K562 treated with DMSO at 1 percent for 12 hours (cell line): ENCODE results near the gene LTA4H. TPM values are rescaled to one million over a fixed set of nuclear protein-coding genes. Genes with fewer than 3 reads are reported as not detected.

Source experiments
- total RNA-seq: library from RNA; unstranded; fragments of 300-600 nt; gene quantifications from 2 replicates; pipeline ENCODE4 v1.2.3, GENCODE V29; 2022; ENCODE audit not compliant: insufficient read depth

The LTA4H gene
- 41.5 and 68.5 TPM in 2 replicates for total RNA-seq

DNA sequence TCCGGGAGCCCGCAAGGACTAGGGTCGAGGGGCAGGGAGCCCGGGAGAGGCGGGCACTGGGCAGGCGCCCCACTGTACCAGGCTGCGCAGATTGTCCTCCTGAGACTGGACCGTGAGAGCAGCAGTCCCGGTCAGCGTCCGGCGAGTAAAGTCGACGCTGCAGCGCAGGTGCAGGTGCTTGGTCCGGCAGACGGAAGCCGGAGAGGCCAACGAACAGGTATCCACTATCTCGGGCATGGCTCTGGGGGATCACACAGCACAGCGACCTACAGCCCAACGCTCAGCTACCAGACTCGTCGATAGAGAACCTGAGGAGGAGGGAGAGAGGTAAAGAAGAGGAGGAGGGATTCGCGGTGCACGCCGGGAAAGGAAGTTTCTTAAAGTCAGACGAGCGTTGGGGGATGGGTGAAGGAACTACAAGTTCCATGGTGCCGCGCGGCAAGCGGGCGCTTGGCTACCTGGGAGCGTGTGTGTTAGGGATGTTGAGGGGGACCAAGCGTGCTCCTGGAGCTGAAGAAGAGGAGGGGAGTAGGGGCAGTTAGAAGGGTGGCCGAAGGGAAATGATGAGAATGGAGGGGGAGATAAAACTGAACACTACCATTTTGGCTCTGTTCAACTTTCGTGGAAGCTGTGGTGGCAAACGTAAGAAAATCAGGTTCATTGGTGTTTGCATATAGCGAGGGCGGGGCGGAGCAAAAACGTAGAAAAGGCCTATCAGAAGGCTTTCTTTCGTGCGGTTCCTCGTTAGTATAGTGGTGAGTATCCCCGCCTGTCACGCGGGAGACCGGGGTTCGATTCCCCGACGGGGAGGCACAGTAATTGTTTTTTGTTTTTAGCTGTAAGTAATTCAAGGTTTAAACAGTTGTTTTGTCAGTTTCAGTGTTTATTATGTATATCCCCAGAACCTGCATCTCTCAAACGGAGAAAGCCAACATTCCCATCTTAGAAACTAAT is at the start of gene LTA4H:
Gene LTA4H (minus strand): TSS at position 305 of the 954 bp plus-strand sequence. CDS start 68 bp downstream, at position 237.

GRCh38 chr12:95996034-95996658 is 39.2 kb downstream of the LTA4H start, which contains the start of gene HAL:
Gene HAL, minus strand, starts transcription at chr12:95996344. Its CDS starts 434 bp downstream, at chr12:95995910.

Other genes with a start within 250 kb of the LTA4H start
- gene NTN4, start 244.8 kb downstream of the LTA4H start, total RNA-seq: not detected in 2 replicates
- gene SNRPF, start 176.6 kb downstream of the LTA4H start, total RNA-seq: 19.0 and 19.8 TPM in 2 replicates
- not detected in 2 replicates for gene CCDC38, start 93.0 kb downstream of the LTA4H start, total RNA-seq
- gene AMDHD1, start 92.3 kb downstream of the LTA4H start, total RNA-seq: not detected in 2 replicates
- gene HAL, start 39.2 kb downstream of the LTA4H start, total RNA-seq: not detected in 2 replicates
- gene ELK3, start 158.8 kb upstream of the LTA4H start, total RNA-seq: 1.9 and 4.6 TPM in 2 replicates